Measurements from ENCODE around the gene CLIC1. TPM values are rescaled to one million over a fixed set of nuclear protein-coding genes. Genes with fewer than 3 reads are reported as not detected.

Gene CLIC1
- total RNA-seq, 2 experiments from 2014 or later, result 328 to 329 TPM

GRCh38 chr6:31775633-31776484 is 39.5 kb upstream of the CLIC1 start:
- Mint-ChIP-seq H3K9me3 (peaks cover 2% of the 10 kb centered on the region), H3K27ac (peak overlapping the region; percentile 51), H3K36me3 (peaks cover 25% of the 10 kb centered on the region), H3K4me3 (no peak overlapping the region), H3K27me3 (peaks cover 6% of the 10 kb centered on the region), H3K4me1 (peaks cover 37% of the 10 kb centered on the region)
- no peak for DNase-seq

- peaks cover 25% of the 10 kb centered on the region for H3K36me3 Mint-ChIP-seq
- H3K9me3 Mint-ChIP-seq, result peaks cover 2% of the 10 kb centered on the region
- no peak for DNase-seq
- H3K4me1 Mint-ChIP-seq, result peaks cover 37% of the 10 kb centered on the region
- peaks cover 6% of the 10 kb centered on the region for H3K27me3 Mint-ChIP-seq
- no peak overlapping the region for H3K4me3 Mint-ChIP-seq
- no peak overlapping the region for H3K27ac Mint-ChIP-seq
Measured at GRCh38 chr6:31775184-31775583, 38.9 kb upstream of the CLIC1 start.

GRCh38 chr6:31771992-31772358 is 35.6 kb upstream of the CLIC1 start:
- Mint-ChIP-seq H3K36me3 (peaks cover 14% of the 10 kb centered on the region), H3K4me3 (no peak overlapping the region), H3K9me3 (peaks cover 2% of the 10 kb centered on the region), H3K27ac (peak overlapping the region; percentile 60), H3K4me1 (peaks cover 33% of the 10 kb centered on the region), H3K27me3 (peaks cover 6% of the 10 kb centered on the region)
- DNase-seq, result peak; percentile 39

GRCh38 chr6:31770860-31771259 is 34.5 kb upstream of the CLIC1 start:
- Mint-ChIP-seq H3K27ac (no peak overlapping the region), H3K4me1 (peaks cover 25% of the 10 kb centered on the region), H3K36me3 (peaks cover 14% of the 10 kb centered on the region), H3K27me3 (peaks cover 3% of the 10 kb centered on the region), H3K9me3 (peaks cover 2% of the 10 kb centered on the region), H3K4me3 (no peak overlapping the region)
- DNase-seq, result no peak

- DNase-seq, result peak; percentile 81
- no peak overlapping the region for H3K27ac Mint-ChIP-seq
- H3K4me1 Mint-ChIP-seq, result peaks cover 18% of the 10 kb centered on the region
- peaks cover 18% of the 10 kb centered on the region for H3K36me3 Mint-ChIP-seq
- peaks cover 2% of the 10 kb centered on the region for H3K9me3 Mint-ChIP-seq
- no peaks in the 10 kb centered on the region for H3K27me3 Mint-ChIP-seq
- H3K4me3 Mint-ChIP-seq, result no peak overlapping the region
Measured at GRCh38 chr6:31769684-31770371, 33.5 kb upstream of the CLIC1 start.

GRCh38 chr6:31768363-31769257 is 32.3 kb upstream of the CLIC1 start:
- DNase-seq, result no peak
- H3K27me3 Mint-ChIP-seq, result no peaks in the 10 kb centered on the region
- peaks cover 2% of the 10 kb centered on the region for H3K9me3 Mint-ChIP-seq
- H3K27ac Mint-ChIP-seq, result no peak overlapping the region
- H3K4me3 Mint-ChIP-seq, result no peak overlapping the region
- peaks cover 18% of the 10 kb centered on the region for H3K4me1 Mint-ChIP-seq
- H3K36me3 Mint-ChIP-seq, result peaks cover 23% of the 10 kb centered on the region

GRCh38 chr6:31767096-31767645 is 30.8 kb upstream of the CLIC1 start:
- Mint-ChIP-seq H3K9me3 (peaks cover 2% of the 10 kb centered on the region), H3K36me3 (peaks cover 28% of the 10 kb centered on the region), H3K27me3 (no peaks in the 10 kb centered on the region), H3K4me1 (peaks cover 14% of the 10 kb centered on the region), H3K4me3 (no peak overlapping the region), H3K27ac (no peak overlapping the region)
- DNase-seq, result no peak

- peaks cover 7% of the 10 kb centered on the region for H3K4me1 Mint-ChIP-seq
- H3K27ac Mint-ChIP-seq, result no peak overlapping the region
- H3K4me3 Mint-ChIP-seq, result no peak overlapping the region
- DNase-seq, result no peak
- H3K27me3 Mint-ChIP-seq, result no peaks in the 10 kb centered on the region
- no peaks in the 10 kb centered on the region for H3K9me3 Mint-ChIP-seq
- H3K36me3 Mint-ChIP-seq, result peaks cover 29% of the 10 kb centered on the region
Measured at GRCh38 chr6:31765910-31766794, 29.8 kb upstream of the CLIC1 start.

GRCh38 chr6:31765559-31765909 is 29.2 kb upstream of the CLIC1 start:
- Mint-ChIP-seq H3K36me3 (peaks cover 34% of the 10 kb centered on the region), H3K4me1 (peaks cover 5% of the 10 kb centered on the region), H3K9me3 (no peaks in the 10 kb centered on the region), H3K4me3 (no peak overlapping the region), H3K27me3 (no peaks in the 10 kb centered on the region), H3K27ac (no peak overlapping the region)
- no peak for DNase-seq

GRCh38 chr6:31764198-31764597 is 27.9 kb upstream of the CLIC1 start:
- no peak for DNase-seq
- Mint-ChIP-seq H3K36me3 (peaks cover 38% of the 10 kb centered on the region), H3K9me3 (no peaks in the 10 kb centered on the region), H3K4me1 (no peaks in the 10 kb centered on the region), H3K27me3 (no peaks in the 10 kb centered on the region), H3K4me3 (no peak overlapping the region), H3K27ac (no peak overlapping the region)

GRCh38 chr6:31763619-31763940 is 27.2 kb upstream of the CLIC1 start:
- H3K27ac Mint-ChIP-seq, result no peak overlapping the region
- no peaks in the 10 kb centered on the region for H3K4me1 Mint-ChIP-seq
- no peak overlapping the region for H3K4me3 Mint-ChIP-seq
- no peak for DNase-seq
- H3K27me3 Mint-ChIP-seq, result no peaks in the 10 kb centered on the region
- H3K36me3 Mint-ChIP-seq, result peaks cover 44% of the 10 kb centered on the region
- no peaks in the 10 kb centered on the region for H3K9me3 Mint-ChIP-seq

GRCh38 chr6:31762878-31763618 is 26.7 kb upstream of the CLIC1 start:
- DNase-seq, result no peak
- H3K4me1 Mint-ChIP-seq, result no peaks in the 10 kb centered on the region
- no peaks in the 10 kb centered on the region for H3K27me3 Mint-ChIP-seq
- H3K4me3 Mint-ChIP-seq, result no peak overlapping the region
- no peak overlapping the region for H3K27ac Mint-ChIP-seq
- peaks cover 46% of the 10 kb centered on the region for H3K36me3 Mint-ChIP-seq
- no peaks in the 10 kb centered on the region for H3K9me3 Mint-ChIP-seq

GRCh38 chr6:31762356-31762755 is 26.0 kb upstream of the CLIC1 start, which contains the start of gene SAPCD1:
Gene SAPCD1, plus strand, starts transcription at chr6:31762656. Its CDS starts 399 bp downstream, at chr6:31763055.
- no peak within 1 kb of the TSS for H3K27ac Mint-ChIP-seq
- no peak within 1 kb of the TSS for H3K4me3 Mint-ChIP-seq
- H3K27me3 Mint-ChIP-seq, result no peaks in the 10 kb centered on the region
- peaks cover 47% of the 10 kb centered on the region for H3K36me3 Mint-ChIP-seq
- no peak for DNase-seq
- H3K9me3 Mint-ChIP-seq, result no peaks in the 10 kb centered on the region
- no peaks in the 10 kb centered on the region for H3K4me1 Mint-ChIP-seq

Data from activated naive CD8-positive, alpha-beta T cell treated with anti-CD3 and anti-CD28 coated beads for 36 hours (primary cell).